Measurements from ENCODE around the gene WNT9A.
A peak's percentile ranks its signal among the peaks of the same experiment; 100 is the strongest.

The WNT9A gene

GRCh38 chr1:227902641-227902990 is 45.1 kb downstream of the WNT9A start (continued):
- TF ChIP-seq CREB5 (CRISPR knock-in tag; IDR thresholded peaks at IDR 0.05; ENCODE audit: low read depth): no peak
- no peak for TF ChIP-seq ISL1 (CRISPR knock-in tag; IDR thresholded peaks at IDR 0.05)

GRCh38 chr1:227901906-227902640 is 45.7 kb downstream of the WNT9A start:
- ATAC-seq: peak; percentile 19; the same call in 1 of the 3 replicates
- TF ChIP-seq RARB (CRISPR knock-in tag; IDR thresholded peaks at IDR 0.05) (no peak), ZFP30 (CRISPR knock-in tag; IDR thresholded peaks at IDR 0.05) (no peak), CSDC2 (CRISPR knock-in tag; IDR thresholded peaks at IDR 0.05) (no peak), TOX (CRISPR knock-in tag; IDR thresholded peaks at IDR 0.05; ENCODE audit: borderline replicate concordance) (no peak), ISL1 (CRISPR knock-in tag; IDR thresholded peaks at IDR 0.05) (no peak), ESRRG (CRISPR knock-in tag; IDR thresholded peaks at IDR 0.05) (no peak), PATZ1 (CRISPR knock-in tag; IDR thresholded peaks at IDR 0.05; ENCODE audit: borderline replicate concordance) (no peak), GLIS3 (CRISPR knock-in tag; IDR thresholded peaks at IDR 0.05) (no peak), POU6F1 (CRISPR knock-in tag; IDR thresholded peaks at IDR 0.05; ENCODE audit: borderline replicate concordance, low read depth) (no peak), ZNF70 (CRISPR knock-in tag; IDR thresholded peaks at IDR 0.05) (no peak), ZNF565 (CRISPR knock-in tag; conservative IDR thresholded peaks at IDR 0.05; ENCODE audit: low read depth) (no peak)

GRCh38 chr1:227901239-227901905 is 46.4 kb downstream of the WNT9A start:
- TF ChIP-seq RARB (CRISPR knock-in tag; IDR thresholded peaks at IDR 0.05) (no peak), OSR1 (CRISPR knock-in tag; IDR thresholded peaks at IDR 0.05) (no peak), ZNF8 (CRISPR knock-in tag; IDR thresholded peaks at IDR 0.05) (no peak), BACH2 (CRISPR knock-in tag; IDR thresholded peaks at IDR 0.05; ENCODE audit: borderline replicate concordance) (no peak), TOX (CRISPR knock-in tag; IDR thresholded peaks at IDR 0.05; ENCODE audit: borderline replicate concordance) (no peak)
- ATAC-seq: no peak

- TF ChIP-seq CREB5 (CRISPR knock-in tag; IDR thresholded peaks at IDR 0.05; ENCODE audit: low read depth) (no peak), RARB (CRISPR knock-in tag; IDR thresholded peaks at IDR 0.05) (no peak), TOX (CRISPR knock-in tag; IDR thresholded peaks at IDR 0.05; ENCODE audit: borderline replicate concordance) (no peak), TCF4 (CRISPR knock-in tag; IDR thresholded peaks at IDR 0.05; ENCODE audit: borderline replicate concordance) (no peak), ZNF8 (CRISPR knock-in tag; IDR thresholded peaks at IDR 0.05) (no peak), ZNF565 (CRISPR knock-in tag; conservative IDR thresholded peaks at IDR 0.05; ENCODE audit: low read depth) (no peak)
- no peak for ATAC-seq
Measured at GRCh38 chr1:227900571-227901051, 47.1 kb downstream of the WNT9A start.

- no peak for ATAC-seq
- TF ChIP-seq POU6F1 (CRISPR knock-in tag; IDR thresholded peaks at IDR 0.05; ENCODE audit: borderline replicate concordance, low read depth): no peak
- no peak for TF ChIP-seq SNAI2 (CRISPR knock-in tag; IDR thresholded peaks at IDR 0.05)
- TF ChIP-seq ARNTL (CRISPR knock-in tag; IDR thresholded peaks at IDR 0.05; ENCODE audit: borderline replicate concordance, low read depth): no peak
- no peak for TF ChIP-seq PATZ1 (CRISPR knock-in tag; IDR thresholded peaks at IDR 0.05; ENCODE audit: borderline replicate concordance)
- TF ChIP-seq CSRNP3 (CRISPR knock-in tag; IDR thresholded peaks at IDR 0.05): no peak
- TF ChIP-seq OSR1 (CRISPR knock-in tag; IDR thresholded peaks at IDR 0.05): no peak
- TF ChIP-seq ZNF70 (CRISPR knock-in tag; IDR thresholded peaks at IDR 0.05): no peak
Measured at GRCh38 chr1:227899820-227900449, 47.8 kb downstream of the WNT9A start.
